Renal cortex interstitium (tissue), 11 donors: ENCODE data around the gene APOC1. TPM values are rescaled to one million over a fixed set of nuclear protein-coding genes. Genes with fewer than 3 reads are reported as not detected.

Experiments used
- DNase-seq, 11 donors: peaks; one replicate each; pipeline ENCODE4 v3.0.0-alpha.2; 2013; ENCODE audit warnings: low read depth in 9 of 11, low spot score in 4 of 11; ENCODE audit errors: extremely low read depth in 1 of 11
- polyA plus RNA-seq, 3 donors: library from polyadenylated mRNA; unstranded; fragments of 120-200 nt; gene quantifications; one replicate each; pipeline ENCODE4 v1.2.1, GENCODE V29; 2013; ENCODE audit not compliant: insufficient read length in 3 of 3

APOC1 gene
- polyA plus RNA-seq, 3 donors = 11.1 to 13.2 (median 11.4) TPM

- DNase-seq = no peak
These were observed 29.4 kb downstream of the APOC1 start for GRCh38 chr19:44943801-44944249.

GRCh38 chr19:44947041-44947581 lies 32.7 kb downstream of the APOC1 start:
- no peak for DNase-seq

GRCh38 chr19:44948237-44948636 lies 33.8 kb downstream of the APOC1 start:
- DNase-seq = no peak

- DNase-seq = no peak
These were observed 34.5 kb downstream of the APOC1 start for GRCh38 chr19:44948763-44949374.

GRCh38 chr19:44949550-44949949 lies 35.1 kb downstream of the APOC1 start:
- DNase-seq = no peak

- peak; percentile 50 to 82 (median 70) for DNase-seq
These were observed 37.1 kb downstream of the APOC1 start for GRCh38 chr19:44951179-44952159.

- DNase-seq = no peak
These were observed 39.9 kb downstream of the APOC1 start for GRCh38 chr19:44954278-44954648.

GRCh38 chr19:44954649-44955504 lies 40.5 kb downstream of the APOC1 start, which contains the start of gene CLPTM1:
TSS of gene CLPTM1 (plus strand) at chr19:44955380. CDS start at chr19:44955396, 16 bp downstream.
- DNase-seq = peak; percentile 88 to 99 (median 95)

- no peak for DNase-seq
These were observed 41.4 kb downstream of the APOC1 start for GRCh38 chr19:44955505-44956439.

- no peak for DNase-seq
These were observed 43.1 kb downstream of the APOC1 start for GRCh38 chr19:44957526-44957925.

GRCh38 chr19:44958090-44958489 lies 43.7 kb downstream of the APOC1 start:
- DNase-seq = no peak

GRCh38 chr19:44959691-44960090 lies 45.3 kb downstream of the APOC1 start:
- no peak for DNase-seq

- DNase-seq = no peak
These were observed 46.7 kb downstream of the APOC1 start for GRCh38 chr19:44960906-44961728.

- DNase-seq = no peak
These were observed 47.4 kb downstream of the APOC1 start for GRCh38 chr19:44961821-44962220.

GRCh38 chr19:44968118-44968517 lies 53.7 kb downstream of the APOC1 start:
- no peak for DNase-seq

GRCh38 chr19:44968670-44969069 lies 54.3 kb downstream of the APOC1 start:
- no peak for DNase-seq
